ENCODE measurements around the gene TAF4B. TPM values are rescaled to one million over a fixed set of nuclear protein-coding genes. Genes with fewer than 3 reads are reported as not detected.

The TAF4B gene
- total and polyA plus RNA-seq, 10 of the 15 experiments (the other 5 are each of a cell fraction or from before 2014, with no cell fraction given) = 2.3 to 15.0 (median 12.2) TPM

GRCh38 chr18:26394047-26394654 is 167.9 kb downstream of the TAF4B start (continued):
- no peak for TF ChIP-seq ZBTB40 (IDR thresholded peaks at IDR 0.05; ENCODE audit: borderline replicate concordance)
- no peak for TF ChIP-seq BCLAF1 (IDR thresholded peaks at IDR 0.05)
- no peak for TF ChIP-seq RUNX3 (IDR thresholded peaks at IDR 0.05; ENCODE audit: low read length)
- no peak for TF ChIP-seq TCF3 (IDR thresholded peaks at IDR 0.05; ENCODE audit: borderline replicate concordance, insufficient read depth, low read depth, low read length)
- no peak for TF ChIP-seq ATF7 (IDR thresholded peaks at IDR 0.05; ENCODE audit: low read depth)
- no peak for TF ChIP-seq YBX1 (IDR thresholded peaks at IDR 0.05)
- no peak for TF ChIP-seq CREB1 (IDR thresholded peaks at IDR 0.05; ENCODE audit: low read depth)

Measured in GM12878 (cell line).